ENCODE results near the gene SPINK2. TPM values are rescaled to one million over a fixed set of nuclear protein-coding genes. Genes with fewer than 3 reads are reported as not detected.

Gene SPINK2
- total RNA-seq, 1 donor from 2014 or later: not detected

GRCh38 chr4:56799824-56800756, 21.4 kb downstream of the SPINK2 start:
- DNase-seq: peak; percentile 95

GRCh38 chr4:56799161-56799759, 22.2 kb downstream of the SPINK2 start:
- DNase-seq: no peak

- DNase-seq: no peak
Measured at GRCh38 chr4:56796211-56796610, 25.3 kb downstream of the SPINK2 start.

GRCh38 chr4:56791316-56791715, 30.2 kb downstream of the SPINK2 start:
- no peak for DNase-seq

- DNase-seq: peak; percentile 65
Measured at GRCh38 chr4:56790691-56791091, 30.8 kb downstream of the SPINK2 start.

- no peak for DNase-seq
Measured at GRCh38 chr4:56788081-56788480, 33.4 kb downstream of the SPINK2 start.

GRCh38 chr4:56787380-56787779, 34.1 kb downstream of the SPINK2 start:
- DNase-seq: peak; percentile 26

- DNase-seq: peak; percentile 79
Measured at GRCh38 chr4:56786955-56787354, 34.5 kb downstream of the SPINK2 start.

GRCh38 chr4:56783986-56784385, 37.5 kb downstream of the SPINK2 start:
- no peak for DNase-seq

GRCh38 chr4:56782019-56782418, 39.5 kb downstream of the SPINK2 start:
- no peak for DNase-seq

- DNase-seq: no peak
Measured at GRCh38 chr4:56773346-56773745, 48.2 kb downstream of the SPINK2 start.

- no peak for DNase-seq
Measured at GRCh38 chr4:56772134-56772533, 49.4 kb downstream of the SPINK2 start.

GRCh38 chr4:56768763-56769162, 52.7 kb downstream of the SPINK2 start:
- no peak for DNase-seq

GRCh38 chr4:56768316-56768715, 53.2 kb downstream of the SPINK2 start:
- no peak for DNase-seq

- DNase-seq: no peak
Measured at GRCh38 chr4:56767567-56767966, 53.9 kb downstream of the SPINK2 start.

GRCh38 chr4:56764775-56765174, 56.7 kb downstream of the SPINK2 start:
- DNase-seq: no peak

GRCh38 chr4:56764223-56764622, 57.3 kb downstream of the SPINK2 start:
- DNase-seq: no peak

- DNase-seq: no peak
Measured at GRCh38 chr4:56762484-56763250, 58.8 kb downstream of the SPINK2 start.

- DNase-seq: no peak
Measured at GRCh38 chr4:56760183-56760582, 61.3 kb downstream of the SPINK2 start.

All from tongue (tissue), 2 donors.